H1 (cell line): ENCODE measurements around the gene FAM136A. TPM values are rescaled to one million over a fixed set of nuclear protein-coding genes. Genes with fewer than 3 reads are reported as not detected.

Experiments used
- CBX5 ChIP-seq: fragments of 300-800, 300-1000 bp; sonication (generic); IDR thresholded peaks from 2 replicates; pipeline ENCODE4 v1.7.1; 2016; ENCODE audit warnings: antibody characterized with exemption, low read length, low read depth
- CHD1 ChIP-seq: IDR thresholded peaks from 2 replicates; pipeline ENCODE4 v1.6.1; 2012; ENCODE audit warnings: low read depth, low read length, improper control_type of control experiment
- CHD2 ChIP-seq: IDR thresholded peaks from 2 replicates; pipeline ENCODE4 v1.6.1; 2012; ENCODE audit warnings: low read length, improper control_type of control experiment
- E2F6 ChIP-seq: IDR thresholded peaks from 2 replicates; pipeline ENCODE4 v1.6.1; 2012; ENCODE audit warnings: inconsistent platforms
- EGR1 ChIP-seq: IDR thresholded peaks from 2 replicates; pipeline ENCODE4 v1.6.1; 2011; ENCODE audit warnings: low read depth, low read length, borderline replicate concordance
- EZH2 ChIP-seq: fragments of 200-600 bp; sonication (generic); IDR thresholded peaks from 2 replicates; pipeline ENCODE4 v1.7.1; 2012; ENCODE audit warnings: low read depth, mild to moderate bottlenecking, moderate library complexity, low read length, inconsistent platforms; ENCODE audit not compliant: severe bottlenecking
- POLR2AphosphoS5 ChIP-seq: IDR thresholded peaks from 2 replicates; pipeline ENCODE4 v1.6.1; 2011; ENCODE audit warnings: low read depth, low read length
- RNF2 ChIP-seq: fragments of 200-900, 300-1000 bp; sonication (generic); IDR thresholded peaks from 2 replicates; pipeline ENCODE4 v1.7.1; 2016; ENCODE audit warnings: borderline replicate concordance, low read depth, mild to moderate bottlenecking, antibody characterized with exemption, low read length; ENCODE audit not compliant: poor library complexity, severe bottlenecking; ENCODE audit errors: missing control alignments
- RXRA ChIP-seq: IDR thresholded peaks from 2 replicates; pipeline ENCODE4 v1.6.1; 2011; ENCODE audit warnings: low read depth, mild to moderate bottlenecking, low read length, moderate library complexity; ENCODE audit not compliant: insufficient read depth
- TAF7 ChIP-seq: optimal IDR thresholded peaks from 2 replicates; pipeline ENCODE3; 2011; ENCODE audit warnings: low read depth, mild to moderate bottlenecking, inconsistent platforms, low read length, moderate library complexity, borderline replicate concordance
- YY1 ChIP-seq: IDR thresholded peaks from 2 replicates; pipeline ENCODE4 v1.6.1; 2011; ENCODE audit warnings: low read depth, mild to moderate bottlenecking, low read length
- ZNF274 ChIP-seq: IDR thresholded peaks from 2 replicates; pipeline ENCODE4 v1.7.0; 2012; ENCODE audit warnings: low read length, borderline replicate concordance; ENCODE audit errors: extremely low read depth
- polyA plus RNA-seq, 7 experiments: library from polyadenylated mRNA; depleted of rRNA in 3 of 7; stranded (reverse) in 5 of 7; unstranded in 2 of 7; fragments of >200 nt in 5 of 7; fragments of 200-250 nt in 2 of 7; gene quantifications; 1 replicate in 5 of 7; 2 replicates in 1 of 7; 4 replicates in 1 of 7; pipeline versions ENCODE4 v1.2.1 to v1.2.3, GENCODE V29; 2011 to 2013; ENCODE audit warnings: missing spikeins in 2 of 7, mixed read lengths in 2 of 7
- total RNA-seq: library from RNA; stranded (reverse); fragmentation: NEBNext Ultra II Directional; extraction: Animal tissue kit (Norgen Biotek cat#: 25700); gene quantifications from 2 replicates; pipeline ENCODE4 v1.2.1, GENCODE V29; 2021
- TF ChIP-seq, protein P1 (sequence below): IDR thresholded peaks from 2 replicates; pipeline ENCODE4 v1.6.1; 2012; ENCODE audit warnings: inconsistent platforms

FAM136A gene
- total and polyA plus RNA-seq, 2 of the 8 experiments (the other 6 are each of a cell fraction or from before 2014, with no cell fraction given): 58.2 to 122 TPM

- TF ChIP-seq CHD1 (no peak), RXRA (no peak), POLR2AphosphoS5 (peak; percentile 80), EGR1 (peak; percentile 65; the same call in 1 of the 2 replicates), YY1 (peak; percentile 85), ZNF274 (no peak), TAF7 (peak; percentile 63), CHD2 (peak; percentile 36), CBX5 (no peak), RNF2 (no peak), E2F6 (peak; percentile 80), EZH2 (no peak)
- TF ChIP-seq, protein P1, sequence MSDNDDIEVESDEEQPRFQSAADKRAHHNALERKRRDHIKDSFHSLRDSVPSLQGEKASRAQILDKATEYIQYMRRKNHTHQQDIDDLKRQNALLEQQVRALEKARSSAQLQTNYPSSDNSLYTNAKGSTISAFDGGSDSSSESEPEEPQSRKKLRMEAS: peak; percentile 79
These were observed at the start of gene FAM136A (continued) for GRCh38 chr2:70301344-70302194.
